ENCODE data around the gene BMP7. TPM values are rescaled to one million over a fixed set of nuclear protein-coding genes. Genes with fewer than 3 reads are reported as not detected.

The BMP7 gene
- total RNA-seq, 1 donor from 2014 or later = not detected

DNA sequence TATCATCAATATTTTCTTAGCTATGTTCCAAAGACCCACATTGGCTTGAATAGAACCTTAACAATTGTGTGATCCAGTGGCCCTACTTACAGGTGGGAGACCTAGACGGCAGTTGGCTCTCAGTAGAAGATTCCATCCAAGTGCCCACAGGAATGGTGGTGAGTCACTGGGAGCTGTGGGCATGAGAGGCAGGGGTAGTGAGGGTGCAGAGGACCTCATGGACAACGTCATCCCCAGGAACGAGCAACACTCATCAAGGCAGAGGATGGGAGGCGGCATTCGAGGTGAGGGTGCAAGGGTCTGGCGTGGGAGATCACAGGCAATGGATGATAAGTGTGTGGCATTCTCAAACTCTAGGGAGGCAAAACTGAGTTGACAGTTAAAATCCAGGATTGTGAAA is 45.7 kb upstream of the BMP7 start:
- ChIA-PET CTCF (no interaction called here), POLR2A (no interaction called here)
- no peak for TF ChIP-seq CTCF (IDR thresholded peaks at IDR 0.05)
- DNase-seq = no peak
- no peak overlapping the region for H3K27ac Mint-ChIP-seq
- no peaks in the 10 kb centered on the region for H3K4me1 Mint-ChIP-seq
- H3K9me3 Mint-ChIP-seq = no peaks in the 10 kb centered on the region
- intact Hi-C loops (cut with micrococcal nuclease) = no loop called here
- H3K4me3 Mint-ChIP-seq = no peak overlapping the region
- H3K27me3 Mint-ChIP-seq = peaks cover 12% of the 10 kb centered on the region
- ATAC-seq (ENCODE audit: low read depth) = no peak
- H3K36me3 Mint-ChIP-seq (ENCODE audit: low read depth) = no peaks in the 10 kb centered on the region

DNA sequence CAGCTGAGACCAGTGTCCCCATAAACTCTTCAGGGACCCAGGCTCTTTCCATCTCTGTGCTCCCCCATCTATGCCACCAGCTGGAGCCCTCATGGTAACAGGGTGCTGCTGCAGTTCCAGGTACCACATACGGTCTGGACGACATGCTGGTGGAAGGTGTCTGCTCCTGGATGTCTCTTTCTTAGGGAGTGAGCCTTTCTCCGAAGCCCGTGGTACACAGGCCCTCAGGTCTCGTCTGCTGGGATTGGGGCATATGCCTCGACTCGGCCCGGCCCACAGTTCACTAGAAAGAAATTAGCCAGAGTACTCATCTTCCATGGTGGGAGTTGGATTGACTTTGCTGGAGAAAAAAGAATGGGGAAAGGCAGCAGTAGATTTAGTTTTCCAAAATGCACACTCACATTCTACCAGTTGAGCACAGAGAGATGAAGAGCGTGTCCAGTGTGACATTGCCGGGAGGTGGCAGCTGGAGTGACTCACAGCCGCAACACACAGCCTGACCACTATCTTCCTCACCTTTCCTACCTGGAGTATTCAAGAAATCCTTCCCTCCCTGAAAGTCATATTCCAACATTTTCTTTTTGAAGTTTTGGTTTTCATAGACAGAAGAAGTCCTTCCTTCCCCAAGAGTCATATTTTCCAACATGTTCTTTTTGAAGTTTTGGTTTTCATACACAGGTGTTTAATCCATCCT is 44.5 kb upstream of the BMP7 start:
- Mint-ChIP-seq H3K4me3 (no peak overlapping the region), H3K36me3 (ENCODE audit: low read depth) (no peaks in the 10 kb centered on the region), H3K27me3 (peaks cover 14% of the 10 kb centered on the region), H3K27ac (no peak overlapping the region), H3K4me1 (no peaks in the 10 kb centered on the region), H3K9me3 (no peaks in the 10 kb centered on the region)
- ATAC-seq (ENCODE audit: low read depth) = no peak
- no peak for DNase-seq
- TF ChIP-seq CTCF (IDR thresholded peaks at IDR 0.05) = no peak
- ChIA-PET POLR2A (no interaction called here), CTCF (no interaction called here)
- intact Hi-C loops (cut with micrococcal nuclease) = no loop called here

DNA sequence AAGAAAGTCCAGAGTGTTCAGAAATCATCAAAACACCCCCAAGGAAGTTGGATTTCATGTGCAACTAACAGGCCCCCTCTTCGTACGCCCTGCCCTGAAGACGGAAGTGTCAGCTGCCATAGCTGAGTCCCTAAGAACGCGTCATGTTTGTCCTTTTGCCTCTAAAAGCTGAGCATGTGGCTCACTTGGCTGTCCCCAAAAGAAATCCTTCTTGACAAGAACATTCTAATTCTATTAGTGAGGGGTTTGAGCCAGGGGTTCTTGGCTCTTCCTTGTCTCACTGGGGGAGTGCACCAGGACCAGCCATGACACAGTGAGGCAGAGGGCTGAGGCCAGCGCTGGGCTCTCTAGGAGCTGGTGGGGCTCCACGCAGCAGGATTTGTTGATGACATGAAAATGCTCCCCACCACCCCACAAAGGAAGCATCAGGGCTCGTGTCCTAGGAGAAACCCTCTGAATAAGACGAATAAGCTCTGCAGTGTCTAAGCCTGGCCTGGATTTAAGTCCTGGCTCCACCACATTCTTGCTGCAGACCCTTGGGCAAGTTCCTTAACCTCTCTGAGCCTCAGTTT is 43.2 kb upstream of the BMP7 start:
- H3K9me3 Mint-ChIP-seq = no peaks in the 10 kb centered on the region
- H3K27ac Mint-ChIP-seq = no peak overlapping the region
- H3K36me3 Mint-ChIP-seq (ENCODE audit: low read depth) = no peaks in the 10 kb centered on the region
- no peak for TF ChIP-seq CTCF (IDR thresholded peaks at IDR 0.05)
- DNase-seq = no peak
- no peak overlapping the region for H3K4me3 Mint-ChIP-seq
- POLR2A ChIA-PET = no interaction called here
- no peaks in the 10 kb centered on the region for H3K4me1 Mint-ChIP-seq
- CTCF ChIA-PET = no interaction called here
- intact Hi-C loops (cut with micrococcal nuclease) = no loop called here
- no peak for ATAC-seq (ENCODE audit: low read depth)
- H3K27me3 Mint-ChIP-seq = peaks cover 14% of the 10 kb centered on the region

GRCh38 chr20:57308451-57309271 is 42.2 kb upstream of the BMP7 start:
- H3K4me3 Mint-ChIP-seq = no peak overlapping the region
- CTCF ChIA-PET = no interaction called here

More at GRCh38 chr20:57308451-57309271, 42.2 kb upstream of the BMP7 start:
- no peak for TF ChIP-seq CTCF (IDR thresholded peaks at IDR 0.05)
- ATAC-seq (ENCODE audit: low read depth) (no peak), DNase-seq (no peak)
- Mint-ChIP-seq H3K4me1 (no peaks in the 10 kb centered on the region), H3K9me3 (no peaks in the 10 kb centered on the region), H3K27ac (no peak overlapping the region), H3K36me3 (ENCODE audit: low read depth) (no peaks in the 10 kb centered on the region), H3K27me3 (peaks cover 14% of the 10 kb centered on the region)
- intact Hi-C loops (cut with micrococcal nuclease) = no loop called here
- POLR2A ChIA-PET = no interaction called here
